Measurements from ENCODE around the gene DCLRE1B.

Gene DCLRE1B

GRCh38 chr1:113879739-113880038, 25.4 kb upstream of the DCLRE1B start:
- H4K20me1 ChIP-seq (ENCODE audit: insufficient read depth, low read length) = no peaks in the 10 kb centered on the region
- no peak overlapping the region for H3K4me2 ChIP-seq (ENCODE audit: low read length)
- H3K27me3 ChIP-seq (ENCODE audit: low read depth, low read length) = no peaks in the 10 kb centered on the region
- no peaks in the 10 kb centered on the region for H3K9me3 ChIP-seq (ENCODE audit: insufficient read depth, low read length)
- H3K9ac ChIP-seq (ENCODE audit: low read length) = no peak overlapping the region
- peaks cover 21% of the 10 kb centered on the region for H3K4me1 ChIP-seq (ENCODE audit: low read length)
- no peak for TF ChIP-seq EZH2phosphoT487 (IDR thresholded peaks at IDR 0.05; ENCODE audit: low read depth)
- no peak for TF ChIP-seq CTCF (IDR thresholded peaks at IDR 0.05; ENCODE audit: low read depth, low read length)
- H3K79me2 ChIP-seq (ENCODE audit: low read length) = no peaks in the 10 kb centered on the region
- no peaks in the 10 kb centered on the region for H3K36me3 ChIP-seq (replicated peaks; ENCODE audit: low read depth, low read length)
- H3K4me3 ChIP-seq (ENCODE audit: low read length) = no peak overlapping the region
- H3K27ac ChIP-seq (ENCODE audit: low read length) = no peak overlapping the region
- H2AFZ ChIP-seq (ENCODE audit: low read depth, low read length) = no peak overlapping the region

DNA sequence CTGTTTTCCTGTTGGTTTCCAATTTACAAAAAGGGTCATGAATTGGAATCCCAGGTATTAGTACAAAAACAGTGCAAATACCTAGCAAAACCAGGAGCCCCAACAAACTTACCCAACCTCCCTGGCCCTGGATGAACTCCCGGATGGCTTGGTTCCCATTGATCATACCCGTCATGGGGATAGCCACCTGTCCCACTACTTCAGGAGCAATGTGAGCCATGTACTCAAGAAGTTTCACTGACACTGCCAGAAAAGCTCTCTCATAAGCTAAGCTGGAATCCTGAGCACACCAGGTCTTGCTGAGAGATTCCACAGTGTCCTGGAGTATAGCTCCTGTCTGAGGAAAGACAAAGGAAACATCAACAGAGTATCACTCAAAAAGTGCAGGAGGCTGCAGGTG, 23.5 kb upstream of the DCLRE1B start:
- no peak overlapping the region for H3K27ac ChIP-seq (ENCODE audit: low read length)
- no peak overlapping the region for H3K9ac ChIP-seq (ENCODE audit: low read length)
- TF ChIP-seq CTCF (IDR thresholded peaks at IDR 0.05; ENCODE audit: low read depth, low read length) (no peak), EZH2phosphoT487 (IDR thresholded peaks at IDR 0.05; ENCODE audit: low read depth) (no peak)
- no peaks in the 10 kb centered on the region for H3K79me2 ChIP-seq (ENCODE audit: low read length)
- H3K4me1 ChIP-seq (ENCODE audit: low read length) = peaks cover 21% of the 10 kb centered on the region
- H3K27me3 ChIP-seq (ENCODE audit: low read depth, low read length) = no peaks in the 10 kb centered on the region
- H3K4me2 ChIP-seq (ENCODE audit: low read length) = no peak overlapping the region
- H3K4me3 ChIP-seq (ENCODE audit: low read length) = no peak overlapping the region
- no peak overlapping the region for H2AFZ ChIP-seq (ENCODE audit: low read depth, low read length)
- H3K36me3 ChIP-seq (replicated peaks; ENCODE audit: low read depth, low read length) = no peaks in the 10 kb centered on the region
- H3K9me3 ChIP-seq (ENCODE audit: insufficient read depth, low read length) = no peaks in the 10 kb centered on the region
- no peaks in the 10 kb centered on the region for H4K20me1 ChIP-seq (ENCODE audit: insufficient read depth, low read length)

DNA sequence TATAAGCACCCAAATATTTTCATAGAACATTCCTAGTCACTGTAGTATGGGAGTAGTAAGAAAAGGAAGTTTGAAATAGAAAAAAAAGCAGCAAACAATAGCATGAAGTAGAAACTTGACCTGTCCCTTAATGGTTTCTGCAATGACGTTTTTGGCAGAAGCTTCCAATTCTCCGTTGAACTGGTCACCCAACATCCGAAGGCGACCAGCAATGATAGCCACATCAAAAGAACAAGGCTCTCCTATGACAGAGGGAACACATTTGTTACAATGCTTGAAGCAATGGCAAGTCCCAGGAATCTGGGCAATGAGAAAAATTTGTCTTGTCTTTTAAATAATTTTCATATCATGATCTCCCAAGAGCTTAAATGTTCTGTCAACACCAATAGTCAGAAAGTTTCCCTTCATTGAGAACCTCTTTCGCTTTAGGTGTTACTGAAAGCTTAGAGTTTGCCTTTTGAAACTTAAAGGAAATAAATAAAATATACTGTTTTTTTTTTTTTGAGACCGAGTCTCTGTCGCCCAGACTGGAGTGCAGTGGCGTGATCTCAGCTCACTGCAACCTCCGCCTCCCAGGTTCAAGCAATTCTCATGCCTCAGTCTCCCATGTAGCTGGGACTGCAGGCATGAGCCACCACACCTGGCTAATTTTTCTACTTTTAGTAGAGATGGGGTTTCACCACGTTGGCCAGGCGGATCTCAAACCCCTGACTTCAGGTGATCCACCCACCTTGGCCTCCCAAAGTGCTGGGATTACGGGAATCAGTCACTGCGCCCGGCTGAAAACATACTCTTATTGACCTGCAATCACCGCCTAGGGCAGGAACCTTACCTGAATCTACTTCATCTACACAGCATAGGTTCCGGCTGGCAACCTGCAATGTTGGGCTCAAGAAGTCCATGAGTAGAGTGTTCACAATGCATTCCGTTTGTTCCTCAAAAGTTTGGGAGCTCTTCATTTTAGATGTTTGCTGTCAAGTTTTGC, 18.4 kb upstream of the DCLRE1B start:
- Histone ChIP-seq H3K4me3 (ENCODE audit: low read length) (no peak overlapping the region), H4K20me1 (ENCODE audit: insufficient read depth, low read length) (no peaks in the 10 kb centered on the region), H3K9me3 (ENCODE audit: insufficient read depth, low read length) (no peaks in the 10 kb centered on the region), H2AFZ (ENCODE audit: low read depth, low read length) (peak overlapping the region; percentile 66; the same call in 1 of the 2 replicates), H3K9ac (ENCODE audit: low read length) (no peak overlapping the region), H3K27me3 (ENCODE audit: low read depth, low read length) (no peaks in the 10 kb centered on the region), H3K4me1 (ENCODE audit: low read length) (peaks cover 8% of the 10 kb centered on the region), H3K27ac (ENCODE audit: low read length) (no peak overlapping the region), H3K79me2 (ENCODE audit: low read length) (no peaks in the 10 kb centered on the region), H3K36me3 (replicated peaks; ENCODE audit: low read depth, low read length) (no peaks in the 10 kb centered on the region), H3K4me2 (ENCODE audit: low read length) (peak overlapping the region; percentile 36)
- TF ChIP-seq CTCF (IDR thresholded peaks at IDR 0.05; ENCODE audit: low read depth, low read length) = no peak
- TF ChIP-seq EZH2phosphoT487 (IDR thresholded peaks at IDR 0.05; ENCODE audit: low read depth) = no peak

GRCh38 chr1:113887402-113888175, 17.5 kb upstream of the DCLRE1B start, which contains the start of gene BCL2L15:
Gene BCL2L15 (minus strand): TSS chr1:113887581. CDS start chr1:113887375, 206 bp downstream.
- Histone ChIP-seq H4K20me1 (ENCODE audit: insufficient read depth, low read length) (no peaks in the 10 kb centered on the region), H3K4me2 (ENCODE audit: low read length) (peak within 1 kb of the TSS; percentile 36), H3K4me1 (ENCODE audit: low read length) (peaks cover 8% of the 10 kb centered on the region), H3K9me3 (ENCODE audit: insufficient read depth, low read length) (no peaks in the 10 kb centered on the region), H3K27ac (ENCODE audit: low read length) (no peak within 1 kb of the TSS), H3K4me3 (ENCODE audit: low read length) (no peak within 1 kb of the TSS), H3K27me3 (ENCODE audit: low read depth, low read length) (no peaks in the 10 kb centered on the region), H3K9ac (ENCODE audit: low read length) (no peak within 1 kb of the TSS), H2AFZ (ENCODE audit: low read depth, low read length) (peak within 1 kb of the TSS; percentile 66; the same call in 1 of the 2 replicates), H3K36me3 (replicated peaks; ENCODE audit: low read depth, low read length) (no peaks in the 10 kb centered on the region), H3K79me2 (ENCODE audit: low read length) (no peaks in the 10 kb centered on the region)
- TF ChIP-seq EZH2phosphoT487 (IDR thresholded peaks at IDR 0.05; ENCODE audit: low read depth) (no peak), CTCF (IDR thresholded peaks at IDR 0.05; ENCODE audit: low read depth, low read length) (no peak)
